Ovary (tissue), 3 donors: ENCODE results near the gene CDAN1.

Source experiments
- EP300 ChIP-seq: sonication (generic); formaldehyde crosslinking; IDR thresholded peaks from one replicate; pipeline ENCODE4 v1.6.1; 2017; ENCODE audit warnings: antibody characterized with exemption
- TF ChIP-seq, protein P1 (sequence below), 3 donors: fragments of 450-650 bp in 2 of 3; fragments of 200-600 bp in 1 of 3; IDR thresholded peaks; one replicate each; pipeline versions ENCODE4 v1.5.1 to v1.8.0; 2016 to 2022; ENCODE audit warnings: antibody characterized with exemption in 3 of 3, mild to moderate bottlenecking in 1 of 3
- donor health status: DM: no; HTN: no; CAD: no.

DNA sequence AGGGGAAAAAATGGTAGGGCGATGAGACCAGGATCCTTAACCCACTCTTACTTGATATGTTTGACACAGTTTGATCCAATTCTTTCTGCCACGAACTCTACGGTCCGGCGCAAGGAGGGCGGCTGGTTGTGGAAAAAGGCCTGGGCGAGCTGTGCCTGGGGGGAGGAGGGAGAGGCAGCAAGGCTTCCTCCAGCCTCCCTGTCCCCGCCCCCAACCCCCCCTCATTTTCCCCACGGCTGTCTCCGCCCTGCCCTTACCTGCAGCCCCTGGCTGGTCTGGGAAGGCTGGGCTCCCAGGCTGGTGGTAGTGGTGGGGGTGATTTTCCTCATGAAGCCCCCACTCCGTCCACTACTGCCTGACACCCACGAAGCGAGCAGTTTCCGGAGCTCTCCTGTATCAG lies 8.0 kb downstream of the CDAN1 start:
- TF ChIP-seq EP300 = no peak
- TF ChIP-seq, protein P1, sequence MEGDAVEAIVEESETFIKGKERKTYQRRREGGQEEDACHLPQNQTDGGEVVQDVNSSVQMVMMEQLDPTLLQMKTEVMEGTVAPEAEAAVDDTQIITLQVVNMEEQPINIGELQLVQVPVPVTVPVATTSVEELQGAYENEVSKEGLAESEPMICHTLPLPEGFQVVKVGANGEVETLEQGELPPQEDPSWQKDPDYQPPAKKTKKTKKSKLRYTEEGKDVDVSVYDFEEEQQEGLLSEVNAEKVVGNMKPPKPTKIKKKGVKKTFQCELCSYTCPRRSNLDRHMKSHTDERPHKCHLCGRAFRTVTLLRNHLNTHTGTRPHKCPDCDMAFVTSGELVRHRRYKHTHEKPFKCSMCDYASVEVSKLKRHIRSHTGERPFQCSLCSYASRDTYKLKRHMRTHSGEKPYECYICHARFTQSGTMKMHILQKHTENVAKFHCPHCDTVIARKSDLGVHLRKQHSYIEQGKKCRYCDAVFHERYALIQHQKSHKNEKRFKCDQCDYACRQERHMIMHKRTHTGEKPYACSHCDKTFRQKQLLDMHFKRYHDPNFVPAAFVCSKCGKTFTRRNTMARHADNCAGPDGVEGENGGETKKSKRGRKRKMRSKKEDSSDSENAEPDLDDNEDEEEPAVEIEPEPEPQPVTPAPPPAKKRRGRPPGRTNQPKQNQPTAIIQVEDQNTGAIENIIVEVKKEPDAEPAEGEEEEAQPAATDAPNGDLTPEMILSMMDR (IDR thresholded peaks at IDR 0.05) = no peak
